Measurements from ENCODE around the gene DDI1. TPM values are rescaled to one million over a fixed set of nuclear protein-coding genes. Genes with fewer than 3 reads are reported as not detected.

Gene DDI1
- total RNA-seq, 1 experiment from 2014 or later, result not detected

DNA sequence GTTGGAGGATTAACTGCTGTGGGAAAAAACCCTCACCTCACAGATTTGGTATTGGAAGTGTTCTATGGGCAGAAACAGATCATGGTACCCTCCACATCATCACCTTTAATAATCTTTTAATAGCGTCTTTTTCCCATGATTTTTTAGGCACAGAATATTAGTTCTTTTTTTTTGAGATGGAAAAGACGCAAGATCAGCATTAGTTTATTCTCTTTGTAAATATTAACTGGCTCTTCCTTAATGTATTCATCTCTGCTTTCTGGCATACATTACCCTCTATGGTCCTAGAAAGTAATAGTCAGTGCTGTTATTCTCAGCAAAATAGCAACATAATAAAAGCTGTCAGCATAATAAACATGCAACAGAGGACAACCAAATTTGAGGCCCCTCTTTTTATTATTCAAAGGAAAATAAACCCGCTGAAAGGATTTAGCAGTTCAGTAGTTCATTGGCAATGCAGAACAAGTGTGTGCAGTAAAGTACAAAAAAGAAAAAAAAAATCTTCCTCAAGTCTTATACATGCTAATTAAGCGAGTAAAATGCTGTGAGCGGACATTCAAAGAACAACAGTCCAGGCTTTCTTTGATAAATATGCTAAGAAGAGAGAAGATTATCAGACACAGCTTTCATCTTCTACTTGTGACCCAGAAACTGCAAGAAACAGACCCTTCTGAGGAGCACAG is 37.5 kb upstream of the DDI1 start:
- no peak for ATAC-seq
- Histone ChIP-seq H3K9me3 (ENCODE audit: control insufficient read depth in 1 of 2, insufficient read depth in 1 of 2, low read depth in 1 of 2, low read length in 2 of 2) (no peaks in the 10 kb centered on the region), H3K27ac (ENCODE audit: low read depth, low read length) (no peak overlapping the region), H3K4me3 (replicated peaks in 1 of 2; ENCODE audit: low read depth in 1 of 2, low read length in 2 of 2) (no peak overlapping the region), H3K9ac (ENCODE audit: low read length) (no peak overlapping the region), H3K36me3 (ENCODE audit: control insufficient read depth in 1 of 2, insufficient read depth in 2 of 2, low read length in 2 of 2) (no peaks in the 10 kb centered on the region), H3K9me2 (ENCODE audit: insufficient read depth) (no peaks in the 10 kb centered on the region; the same call in 1 of the 2 replicates), H3K79me2 (ENCODE audit: insufficient read depth, low read length) (no peaks in the 10 kb centered on the region), H3K4me2 (ENCODE audit: low read length) (no peak overlapping the region), H2AFZ (ENCODE audit: low read depth, low read length, poor library complexity, severe bottlenecking) (no peak overlapping the region), H3K4me1 (ENCODE audit: control insufficient read depth in 1 of 2, insufficient read depth in 2 of 2, low read length in 2 of 2) (no peaks in the 10 kb centered on the region), H3K27me3 (ENCODE audit: insufficient read depth, low read length) (no peaks in the 10 kb centered on the region), H4K20me1 (ENCODE audit: insufficient read depth) (no peaks in the 10 kb centered on the region)
- no peak for DNase-seq (ENCODE audit: low read depth, low spot score)
- BruUV-seq (replicated peaks), result no TSS peak
- ChIA-PET CTCF (no interaction called here), RAD21 (ENCODE audit: low non-redundant PET in 1 of 2, low total read pairs in 2 of 2, uncharacterized antibody in 2 of 2, unreplicated experiment in 2 of 2) (no interaction called here), POLR2A (no interaction called here)
- intact Hi-C loops (cut with micrococcal nuclease), result no loop called here
- TF ChIP-seq, protein P1, sequence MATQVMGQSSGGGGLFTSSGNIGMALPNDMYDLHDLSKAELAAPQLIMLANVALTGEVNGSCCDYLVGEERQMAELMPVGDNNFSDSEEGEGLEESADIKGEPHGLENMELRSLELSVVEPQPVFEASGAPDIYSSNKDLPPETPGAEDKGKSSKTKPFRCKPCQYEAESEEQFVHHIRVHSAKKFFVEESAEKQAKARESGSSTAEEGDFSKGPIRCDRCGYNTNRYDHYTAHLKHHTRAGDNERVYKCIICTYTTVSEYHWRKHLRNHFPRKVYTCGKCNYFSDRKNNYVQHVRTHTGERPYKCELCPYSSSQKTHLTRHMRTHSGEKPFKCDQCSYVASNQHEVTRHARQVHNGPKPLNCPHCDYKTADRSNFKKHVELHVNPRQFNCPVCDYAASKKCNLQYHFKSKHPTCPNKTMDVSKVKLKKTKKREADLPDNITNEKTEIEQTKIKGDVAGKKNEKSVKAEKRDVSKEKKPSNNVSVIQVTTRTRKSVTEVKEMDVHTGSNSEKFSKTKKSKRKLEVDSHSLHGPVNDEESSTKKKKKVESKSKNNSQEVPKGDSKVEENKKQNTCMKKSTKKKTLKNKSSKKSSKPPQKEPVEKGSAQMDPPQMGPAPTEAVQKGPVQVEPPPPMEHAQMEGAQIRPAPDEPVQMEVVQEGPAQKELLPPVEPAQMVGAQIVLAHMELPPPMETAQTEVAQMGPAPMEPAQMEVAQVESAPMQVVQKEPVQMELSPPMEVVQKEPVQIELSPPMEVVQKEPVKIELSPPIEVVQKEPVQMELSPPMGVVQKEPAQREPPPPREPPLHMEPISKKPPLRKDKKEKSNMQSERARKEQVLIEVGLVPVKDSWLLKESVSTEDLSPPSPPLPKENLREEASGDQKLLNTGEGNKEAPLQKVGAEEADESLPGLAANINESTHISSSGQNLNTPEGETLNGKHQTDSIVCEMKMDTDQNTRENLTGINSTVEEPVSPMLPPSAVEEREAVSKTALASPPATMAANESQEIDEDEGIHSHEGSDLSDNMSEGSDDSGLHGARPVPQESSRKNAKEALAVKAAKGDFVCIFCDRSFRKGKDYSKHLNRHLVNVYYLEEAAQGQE (IDR thresholded peaks at IDR 0.05; ENCODE audit: low read depth), result no peak
- TF ChIP-seq CEBPB (IDR thresholded peaks at IDR 0.05; ENCODE audit: low read depth) (no peak), YY1 (IDR thresholded peaks at IDR 0.05; ENCODE audit: extremely low read depth, insufficient replicate concordance, low read depth, low read length) (no peak), SIN3A (IDR thresholded peaks at IDR 0.05; ENCODE audit: low read depth) (no peak), ELF1 (IDR thresholded peaks at IDR 0.05; ENCODE audit: borderline replicate concordance, low read depth) (no peak), SRF (IDR thresholded peaks at IDR 0.05; ENCODE audit: low read depth) (no peak), POLR2A (IDR thresholded peaks at IDR 0.05; ENCODE audit: borderline replicate concordance, extremely low read depth, insufficient read depth, insufficient read length) (no peak), JUND (IDR thresholded peaks at IDR 0.05) (no peak), EGR1 (IDR thresholded peaks at IDR 0.05; ENCODE audit: low read depth) (no peak), CBX3 (IDR thresholded peaks at IDR 0.05; ENCODE audit: low read depth) (no peak), MAX (IDR thresholded peaks at IDR 0.05) (no peak), POLR2AphosphoS5 (IDR thresholded peaks at IDR 0.05; ENCODE audit: low read depth, low read length) (no peak), ZBTB33 (IDR thresholded peaks at IDR 0.05; ENCODE audit: extremely low read depth, insufficient replicate concordance, low read length) (no peak), ZFX (IDR thresholded peaks at IDR 0.05) (no peak), RAD21 (IDR thresholded peaks at IDR 0.05; ENCODE audit: low read depth) (no peak), FOSL1 (IDR thresholded peaks at IDR 0.05; ENCODE audit: low read depth) (no peak), EZH2 (IDR thresholded peaks at IDR 0.05) (no peak)
- TF ChIP-seq, protein P2, sequence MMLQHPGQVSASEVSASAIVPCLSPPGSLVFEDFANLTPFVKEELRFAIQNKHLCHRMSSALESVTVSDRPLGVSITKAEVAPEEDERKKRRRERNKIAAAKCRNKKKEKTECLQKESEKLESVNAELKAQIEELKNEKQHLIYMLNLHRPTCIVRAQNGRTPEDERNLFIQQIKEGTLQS (IDR thresholded peaks at IDR 0.05), result no peak
- TF ChIP-seq, protein P3, sequence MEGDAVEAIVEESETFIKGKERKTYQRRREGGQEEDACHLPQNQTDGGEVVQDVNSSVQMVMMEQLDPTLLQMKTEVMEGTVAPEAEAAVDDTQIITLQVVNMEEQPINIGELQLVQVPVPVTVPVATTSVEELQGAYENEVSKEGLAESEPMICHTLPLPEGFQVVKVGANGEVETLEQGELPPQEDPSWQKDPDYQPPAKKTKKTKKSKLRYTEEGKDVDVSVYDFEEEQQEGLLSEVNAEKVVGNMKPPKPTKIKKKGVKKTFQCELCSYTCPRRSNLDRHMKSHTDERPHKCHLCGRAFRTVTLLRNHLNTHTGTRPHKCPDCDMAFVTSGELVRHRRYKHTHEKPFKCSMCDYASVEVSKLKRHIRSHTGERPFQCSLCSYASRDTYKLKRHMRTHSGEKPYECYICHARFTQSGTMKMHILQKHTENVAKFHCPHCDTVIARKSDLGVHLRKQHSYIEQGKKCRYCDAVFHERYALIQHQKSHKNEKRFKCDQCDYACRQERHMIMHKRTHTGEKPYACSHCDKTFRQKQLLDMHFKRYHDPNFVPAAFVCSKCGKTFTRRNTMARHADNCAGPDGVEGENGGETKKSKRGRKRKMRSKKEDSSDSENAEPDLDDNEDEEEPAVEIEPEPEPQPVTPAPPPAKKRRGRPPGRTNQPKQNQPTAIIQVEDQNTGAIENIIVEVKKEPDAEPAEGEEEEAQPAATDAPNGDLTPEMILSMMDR (IDR thresholded peaks at IDR 0.05 in 2 of 3, conservative IDR thresholded peaks at IDR 0.05 in 1 of 3; ENCODE audit: borderline replicate concordance in 1 of 3, insufficient read depth in 1 of 3, low read depth in 2 of 3, low read length in 2 of 3), result no peak

Measured in HCT116 (cell line).